ENCODE data around the gene CTDSPL. TPM values are rescaled to one million over a fixed set of nuclear protein-coding genes. Genes with fewer than 3 reads are reported as not detected.

The CTDSPL gene
- total and polyA plus RNA-seq, 2 of the 13 experiments (the other 11 are each of a cell fraction or from before 2014, with no cell fraction given): 26.1 to 142 TPM

DNA sequence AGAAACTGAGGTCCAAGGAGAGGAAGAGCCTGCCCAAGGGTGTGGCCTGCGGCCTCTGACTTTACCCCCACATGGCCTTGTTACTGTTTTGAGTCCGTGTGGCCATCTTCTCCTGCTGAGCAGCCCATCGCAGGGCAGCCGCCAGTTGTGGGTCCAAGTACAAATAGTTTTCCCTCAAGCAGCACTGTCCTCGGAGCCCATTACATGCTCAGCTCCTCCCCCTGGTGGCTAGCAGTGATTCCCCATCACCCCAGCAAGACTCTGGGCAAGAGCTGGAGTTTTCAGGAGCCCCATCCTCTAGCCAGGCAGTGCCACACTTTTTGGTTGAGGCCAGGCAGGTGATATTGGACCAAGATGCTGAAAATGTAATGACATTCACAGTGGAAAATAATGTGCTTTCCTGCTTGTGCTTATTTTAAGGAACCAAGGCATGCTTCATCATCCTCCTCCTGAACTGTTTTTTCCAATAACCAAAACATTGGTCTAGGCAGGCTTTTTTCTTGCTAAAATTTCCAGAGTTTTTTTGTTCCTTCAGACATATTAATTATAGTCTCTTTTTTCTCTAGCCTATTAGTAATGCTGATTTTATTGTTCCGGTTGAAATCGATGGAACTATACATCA, 105.7 kb downstream of the CTDSPL start (continued):
- TF ChIP-seq, protein P1, sequence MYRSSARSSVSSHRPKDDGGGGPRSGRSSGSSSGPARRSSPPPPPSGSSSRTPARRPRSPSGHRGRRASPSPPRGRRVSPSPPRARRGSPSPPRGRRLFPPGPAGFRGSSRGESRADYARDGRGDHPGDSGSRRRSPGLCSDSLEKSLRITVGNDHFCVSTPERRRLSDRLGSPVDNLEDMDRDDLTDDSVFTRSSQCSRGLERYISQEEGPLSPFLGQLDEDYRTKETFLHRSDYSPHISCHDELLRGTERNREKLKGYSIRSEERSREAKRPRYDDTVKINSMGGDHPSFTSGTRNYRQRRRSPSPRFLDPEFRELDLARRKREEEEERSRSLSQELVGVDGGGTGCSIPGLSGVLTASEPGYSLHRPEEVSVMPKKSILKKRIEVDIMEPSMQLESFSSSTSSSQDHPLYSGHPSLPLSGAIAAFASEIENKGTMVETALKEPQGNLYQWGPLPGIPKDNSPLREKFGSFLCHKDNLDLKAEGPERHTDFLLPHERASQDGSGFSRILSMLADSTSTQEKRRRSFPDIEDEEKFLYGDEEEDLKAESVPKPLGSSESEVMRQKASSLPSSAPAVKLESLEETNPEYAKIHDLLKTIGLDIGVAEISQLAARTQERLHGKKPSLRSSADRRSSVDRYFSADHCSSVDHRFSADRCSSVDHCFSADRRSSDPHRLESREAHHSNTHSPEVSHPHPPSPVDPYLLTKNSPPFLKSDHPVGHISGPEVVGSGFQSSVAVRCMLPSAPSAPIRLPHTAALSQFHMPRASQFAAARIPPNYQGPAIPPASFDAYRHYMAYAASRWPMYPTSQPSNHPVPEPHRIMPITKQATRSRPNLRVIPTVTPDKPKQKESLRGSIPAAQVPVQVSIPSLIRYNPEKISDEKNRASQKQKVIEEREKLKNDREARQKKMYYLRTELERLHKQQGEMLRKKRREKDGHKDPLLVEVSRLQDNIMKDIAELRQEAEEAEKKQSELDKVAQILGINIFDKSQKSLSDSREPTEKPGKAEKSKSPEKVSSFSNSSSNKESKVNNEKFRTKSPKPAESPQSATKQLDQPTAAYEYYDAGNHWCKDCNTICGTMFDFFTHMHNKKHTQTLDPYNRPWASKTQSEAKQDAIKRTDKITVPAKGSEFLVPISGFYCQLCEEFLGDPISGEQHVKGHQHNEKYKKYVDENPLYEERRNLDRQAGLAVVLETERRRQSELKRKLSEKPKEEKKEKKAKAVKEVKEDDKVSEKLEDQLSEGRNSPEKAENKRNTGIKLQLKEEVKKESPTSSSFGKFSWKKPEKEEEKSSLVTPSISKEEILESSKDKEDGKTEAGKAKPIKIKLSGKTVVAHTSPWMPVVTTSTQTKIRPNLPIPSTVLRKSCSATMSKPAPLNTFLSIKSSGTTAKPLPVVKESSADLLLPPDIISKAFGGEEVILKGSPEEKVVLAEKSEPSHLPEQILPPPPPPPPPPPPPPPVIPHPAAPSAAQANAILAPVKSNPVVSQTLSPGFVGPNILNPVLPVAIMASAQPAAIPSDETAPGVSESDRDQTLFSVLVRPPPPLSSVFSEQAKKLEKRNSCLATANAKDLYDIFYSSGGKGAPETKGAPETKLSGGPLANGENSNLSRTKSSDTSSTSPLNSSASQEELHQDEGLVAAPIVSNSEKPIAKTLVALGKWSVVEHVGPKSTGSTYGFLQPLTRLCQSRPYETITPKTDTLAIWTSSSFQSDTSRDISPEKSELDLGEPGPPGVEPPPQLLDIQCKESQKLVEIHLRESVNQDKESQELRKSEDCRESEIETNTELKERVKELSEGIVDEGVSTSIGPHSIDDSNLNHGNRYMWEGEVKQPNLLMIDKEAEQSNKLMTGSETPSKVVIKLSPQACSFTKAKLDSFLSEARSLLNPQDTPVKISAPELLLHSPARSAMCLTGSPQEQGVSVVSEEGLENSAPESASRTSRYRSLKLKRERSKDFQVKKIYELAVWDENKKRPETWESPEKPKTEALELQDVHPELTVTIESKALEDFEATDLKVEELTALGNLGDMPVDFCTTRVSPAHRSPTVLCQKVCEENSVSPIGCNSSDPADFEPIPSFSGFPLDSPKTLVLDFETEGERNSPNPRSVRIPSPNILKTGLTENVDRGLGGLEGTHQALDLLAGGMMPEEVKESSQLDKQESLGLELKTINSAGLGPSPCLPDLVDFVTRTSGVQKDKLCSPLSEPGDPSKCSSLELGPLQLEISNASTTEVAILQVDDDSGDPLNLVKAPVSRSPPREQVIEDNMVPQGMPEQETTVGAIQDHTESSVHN (CRISPR knock-in tag; IDR thresholded peaks at IDR 0.05): 0 out of 2 replicates have a peak, but pooled peaks have one; percentile 32
- TF ChIP-seq KDM2A (CRISPR knock-in tag; IDR thresholded peaks at IDR 0.05; ENCODE audit: borderline replicate concordance, low read depth) (peak; percentile 41; the same call in 1 of the 2 replicates), POLR2AphosphoS5 (IDR thresholded peaks at IDR 0.05; ENCODE audit: low read depth, low read length) (no peak), TBP (CRISPR knock-in tag; IDR thresholded peaks at IDR 0.05) (no peak), ATAD3A (CRISPR knock-in tag; IDR thresholded peaks at IDR 0.05) (no peak), ZNF558 (CRISPR knock-in tag; IDR thresholded peaks at IDR 0.05; ENCODE audit: borderline replicate concordance) (no peak), ZNF460 (CRISPR knock-in tag; IDR thresholded peaks at IDR 0.05; ENCODE audit: borderline replicate concordance) (no peak), KAT8 (CRISPR knock-in tag; IDR thresholded peaks at IDR 0.05) (no peak), ZNF672 (CRISPR knock-in tag; IDR thresholded peaks at IDR 0.05) (no peak), NFKBIZ (CRISPR knock-in tag; IDR thresholded peaks at IDR 0.05) (no peak), ATRX (CRISPR knock-in tag; IDR thresholded peaks at IDR 0.05; ENCODE audit: borderline replicate concordance) (no peak), RORA (CRISPR knock-in tag; IDR thresholded peaks at IDR 0.05) (no peak), NR1H2 (CRISPR knock-in tag; IDR thresholded peaks at IDR 0.05; ENCODE audit: borderline replicate concordance, low read depth) (no peak), ZNF670 (CRISPR knock-in tag; IDR thresholded peaks at IDR 0.05; ENCODE audit: borderline replicate concordance) (no peak), AKAP8 (CRISPR knock-in tag; IDR thresholded peaks at IDR 0.05) (no peak)
- TF ChIP-seq, protein P2, sequence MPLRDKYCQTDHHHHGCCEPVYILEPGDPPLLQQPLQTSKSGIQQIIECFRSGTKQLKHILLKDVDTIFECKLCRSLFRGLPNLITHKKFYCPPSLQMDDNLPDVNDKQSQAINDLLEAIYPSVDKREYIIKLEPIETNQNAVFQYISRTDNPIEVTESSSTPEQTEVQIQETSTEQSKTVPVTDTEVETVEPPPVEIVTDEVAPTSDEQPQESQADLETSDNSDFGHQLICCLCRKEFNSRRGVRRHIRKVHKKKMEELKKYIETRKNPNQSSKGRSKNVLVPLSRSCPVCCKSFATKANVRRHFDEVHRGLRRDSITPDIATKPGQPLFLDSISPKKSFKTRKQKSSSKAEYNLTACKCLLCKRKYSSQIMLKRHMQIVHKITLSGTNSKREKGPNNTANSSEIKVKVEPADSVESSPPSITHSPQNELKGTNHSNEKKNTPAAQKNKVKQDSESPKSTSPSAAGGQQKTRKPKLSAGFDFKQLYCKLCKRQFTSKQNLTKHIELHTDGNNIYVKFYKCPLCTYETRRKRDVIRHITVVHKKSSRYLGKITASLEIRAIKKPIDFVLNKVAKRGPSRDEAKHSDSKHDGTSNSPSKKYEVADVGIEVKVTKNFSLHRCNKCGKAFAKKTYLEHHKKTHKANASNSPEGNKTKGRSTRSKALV (CRISPR knock-in tag; IDR thresholded peaks at IDR 0.05): no peak
- TF ChIP-seq, protein P3, sequence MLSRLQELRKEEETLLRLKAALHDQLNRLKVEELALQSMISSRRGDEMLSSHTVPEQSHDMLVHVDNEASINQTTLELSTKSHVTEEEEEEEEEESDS (CRISPR knock-in tag; IDR thresholded peaks at IDR 0.05; ENCODE audit: borderline replicate concordance): no peak
- TF ChIP-seq, protein P4, sequence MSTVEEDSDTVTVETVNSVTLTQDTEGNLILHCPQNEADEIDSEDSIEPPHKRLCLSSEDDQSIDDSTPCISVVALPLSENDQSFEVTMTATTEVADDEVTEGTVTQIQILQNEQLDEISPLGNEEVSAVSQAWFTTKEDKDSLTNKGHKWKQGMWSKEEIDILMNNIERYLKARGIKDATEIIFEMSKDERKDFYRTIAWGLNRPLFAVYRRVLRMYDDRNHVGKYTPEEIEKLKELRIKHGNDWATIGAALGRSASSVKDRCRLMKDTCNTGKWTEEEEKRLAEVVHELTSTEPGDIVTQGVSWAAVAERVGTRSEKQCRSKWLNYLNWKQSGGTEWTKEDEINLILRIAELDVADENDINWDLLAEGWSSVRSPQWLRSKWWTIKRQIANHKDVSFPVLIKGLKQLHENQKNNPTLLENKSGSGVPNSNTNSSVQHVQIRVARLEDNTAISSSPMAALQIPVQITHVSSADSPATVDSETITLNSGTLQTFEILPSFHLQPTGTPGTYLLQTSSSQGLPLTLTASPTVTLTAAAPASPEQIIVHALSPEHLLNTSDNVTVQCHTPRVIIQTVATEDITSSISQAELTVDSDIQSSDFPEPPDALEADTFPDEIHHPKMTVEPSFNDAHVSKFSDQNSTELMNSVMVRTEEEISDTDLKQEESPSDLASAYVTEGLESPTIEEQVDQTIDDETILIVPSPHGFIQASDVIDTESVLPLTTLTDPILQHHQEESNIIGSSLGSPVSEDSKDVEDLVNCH (CRISPR knock-in tag; IDR thresholded peaks at IDR 0.05): no peak

Data from HepG2 (cell line).